ENCODE data around the gene HSPA1A. TPM values are rescaled to one million over a fixed set of nuclear protein-coding genes. Genes with fewer than 3 reads are reported as not detected.
"Not testable (repeated sequence)": the region's sequence is repeated elsewhere in the genome, so short reads cannot be mapped to it uniquely, and the experiment has no call there.

HSPA1A gene
- total and polyA plus RNA-seq, 4 donors: 28.8 to 120 (median 77.6) TPM

GRCh38 chr6:31821301-31822035, 6.1 kb downstream of the HSPA1A start:
- Histone ChIP-seq H3K4me1 (ENCODE audit: control insufficient read depth in 4 of 4, insufficient read depth in 4 of 4, low read length in 3 of 4) (peaks cover 9 to 23% (median 16%) of the 10 kb centered on the region in 4 donors), H3K4me3 (ENCODE audit: low read depth in 1 of 3, low read length in 3 of 3) (peak overlapping the region; percentile 43 to 61 (median 53)), H3K27ac (ENCODE audit: low read depth in 1 of 2, low read length in 2 of 2) (peak overlapping the region; percentile 98 to 99), H3K9ac (ENCODE audit: low read depth in 1 of 2, low read length in 2 of 2) (peak overlapping the region; percentile 52 to 83), H3K36me3 (ENCODE audit: control insufficient read depth in 4 of 4, insufficient read depth in 3 of 4, low read depth in 1 of 4, low read length in 3 of 4) (no peaks in the 10 kb centered on the region), H3K9me3 (ENCODE audit: control insufficient read depth in 4 of 4, low read length in 3 of 4) (no peaks in the 10 kb centered on the region), H3K27me3 (ENCODE audit: control insufficient read depth in 4 of 4, insufficient read depth in 4 of 4, low read length in 3 of 4) (no peaks in the 10 kb centered on the region)
- DNase-seq (ENCODE audit: low spot score): peak; percentile 87
- WGBS: 16% methylated on average over 39 of the region's 39 CpGs
- TF ChIP-seq FOXA2 (IDR thresholded peaks at IDR 0.05): no peak
- TF ChIP-seq REST (IDR thresholded peaks at IDR 0.05): peak; percentile 1

DNA sequence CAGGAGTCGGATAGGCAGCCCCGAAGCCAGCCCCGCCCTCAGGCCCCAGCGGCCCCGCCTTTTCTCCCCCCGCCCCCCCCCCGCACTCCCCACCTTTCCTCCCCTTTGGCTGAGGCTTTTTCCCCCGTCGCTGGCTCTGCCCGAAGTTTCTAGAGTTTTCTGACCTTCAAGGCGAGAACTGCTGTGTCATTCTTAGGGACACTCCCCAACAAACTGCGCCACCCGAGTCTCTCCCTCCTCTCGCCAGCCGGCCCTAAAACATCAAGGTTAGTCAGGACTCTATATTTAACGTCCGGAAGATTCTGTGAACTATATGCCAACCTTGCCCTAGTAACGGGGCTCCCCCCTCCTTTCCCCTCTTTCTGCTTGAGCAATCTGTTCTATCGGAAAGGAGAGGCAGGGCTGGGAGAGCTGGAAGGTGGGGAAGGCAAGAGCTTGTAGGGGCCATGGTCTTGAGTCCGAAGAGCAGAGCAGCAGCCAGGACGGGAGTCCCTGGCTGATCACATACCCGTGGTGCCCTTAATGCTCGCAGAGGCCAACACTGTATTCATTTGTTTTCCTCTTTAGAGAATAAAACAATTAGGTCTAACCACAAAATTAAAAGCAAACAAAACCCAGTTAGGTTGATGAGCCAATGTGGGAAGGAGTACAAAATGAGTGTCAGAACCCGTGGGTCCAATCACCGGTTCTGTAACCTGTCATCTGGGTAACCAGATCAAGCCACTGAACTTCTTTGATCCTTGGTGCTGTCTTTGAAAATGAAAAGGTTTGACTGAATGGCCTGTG, 6.9 kb downstream of the HSPA1A start:
- peak; percentile 87 for DNase-seq (ENCODE audit: low spot score)
- Histone ChIP-seq H3K4me3 (ENCODE audit: low read depth in 1 of 3, low read length in 3 of 3) (peak overlapping the region; percentile 43 to 69 (median 64)), H3K9me3 (ENCODE audit: control insufficient read depth in 4 of 4, low read length in 3 of 4) (no peaks in the 10 kb centered on the region), H3K27me3 (ENCODE audit: control insufficient read depth in 4 of 4, insufficient read depth in 4 of 4, low read length in 3 of 4) (no peaks in the 10 kb centered on the region), H3K27ac (ENCODE audit: low read depth in 1 of 2, low read length in 2 of 2) (peak overlapping the region; percentile 98 to 99), H3K9ac (ENCODE audit: low read depth in 1 of 2, low read length in 2 of 2) (peak overlapping the region; percentile 87 to 100), H3K4me1 (ENCODE audit: control insufficient read depth in 4 of 4, insufficient read depth in 4 of 4, low read length in 3 of 4) (peaks cover 9 to 25% (median 17%) of the 10 kb centered on the region in 4 donors), H3K36me3 (ENCODE audit: control insufficient read depth in 4 of 4, insufficient read depth in 3 of 4, low read depth in 1 of 4, low read length in 3 of 4) (no peaks in the 10 kb centered on the region)
- under 1% methylated on average over 25 of the region's 25 CpGs for WGBS
- TF ChIP-seq TAF1 (conservative IDR thresholded peaks at IDR 0.05) (peak; percentile 58), SP1 (IDR thresholded peaks at IDR 0.05) (peak; percentile 53), RXRA (IDR thresholded peaks at IDR 0.05) (peak; percentile 49 to 62), REST (IDR thresholded peaks at IDR 0.05) (peak; percentile 44), FOXA2 (IDR thresholded peaks at IDR 0.05) (no peak), ATF3 (IDR thresholded peaks at IDR 0.05) (no peak), HNF4A (conservative IDR thresholded peaks at IDR 0.05) (peak; percentile 21 to 31)

GRCh38 chr6:31823592-31824196, 8.4 kb downstream of the HSPA1A start:
- H3K4me3 ChIP-seq (ENCODE audit: low read depth in 1 of 3, low read length in 3 of 3); H3K27ac ChIP-seq (ENCODE audit: low read depth in 1 of 2, low read length in 2 of 2); H3K9ac ChIP-seq (ENCODE audit: low read depth in 1 of 2, low read length in 2 of 2); H3K36me3 ChIP-seq (ENCODE audit: control insufficient read depth in 4 of 4, insufficient read depth in 3 of 4, low read depth in 1 of 4, low read length in 3 of 4); H3K27me3 ChIP-seq (ENCODE audit: control insufficient read depth in 4 of 4, insufficient read depth in 4 of 4, low read length in 3 of 4); H3K9me3 ChIP-seq (ENCODE audit: control insufficient read depth in 4 of 4, low read length in 3 of 4); DNase-seq (ENCODE audit: low spot score): not testable (repeated sequence)
- WGBS: 92% methylated on average over 9 of the region's 9 CpGs
- H3K4me1 ChIP-seq (ENCODE audit: control insufficient read depth in 4 of 4, insufficient read depth in 4 of 4, low read length in 3 of 4): peaks cover 7 to 25% (median 14%) of the 10 kb centered on the region in 4 donors
